HUES48 (cell line): ENCODE measurements around the gene GSTM5.

ENCODE experiments used
- H3K27ac ChIP-seq: one replicate; pipeline ENCODE4 v1.7.0; 2013; ENCODE audit warnings: low read depth, low read length, inconsistent platforms
- H3K27me3 ChIP-seq: 2 replicates; pipeline ENCODE4 v1.6.1; 2013; ENCODE audit warnings: mild to moderate bottlenecking, low read length; ENCODE audit not compliant: control insufficient read depth, insufficient read depth
- H3K36me3 ChIP-seq: 2 replicates; pipeline ENCODE4 v1.6.1; 2013; ENCODE audit warnings: low read length; ENCODE audit not compliant: control insufficient read depth, insufficient read depth
- H3K4me1 ChIP-seq: 2 replicates; pipeline ENCODE4 v1.6.1; 2013; ENCODE audit warnings: mild to moderate bottlenecking, low read length; ENCODE audit not compliant: control insufficient read depth, insufficient read depth
- H3K4me3 ChIP-seq: 2 replicates; pipeline ENCODE4 v1.5.1; 2013; ENCODE audit warnings: mild to moderate bottlenecking, low read depth, low read length
- H3K9ac ChIP-seq: 2 replicates; pipeline ENCODE4 v1.6.1; 2013; ENCODE audit warnings: mild to moderate bottlenecking, low read depth, low read length, moderate library complexity
- H3K9me3 ChIP-seq: 2 replicates; pipeline ENCODE4 v1.6.1; 2013; ENCODE audit warnings: low read length; ENCODE audit not compliant: control insufficient read depth, insufficient read depth

The GSTM5 gene

GRCh38 chr1:109717729-109718128 is 5.7 kb downstream of the GSTM5 start:
- no peaks in the 10 kb centered on the region for H3K27me3 ChIP-seq
- H3K4me3 ChIP-seq: no peak overlapping the region
- H3K9ac ChIP-seq: no peak overlapping the region
- no peak overlapping the region for H3K27ac ChIP-seq
- H3K36me3 ChIP-seq: no peaks in the 10 kb centered on the region
- H3K4me1 ChIP-seq: no peaks in the 10 kb centered on the region
- no peaks in the 10 kb centered on the region for H3K9me3 ChIP-seq

GRCh38 chr1:109718495-109718894 is 6.4 kb downstream of the GSTM5 start:
- H3K9me3 ChIP-seq: no peaks in the 10 kb centered on the region

GRCh38 chr1:109719337-109719837 is 7.3 kb downstream of the GSTM5 start:
- no peak overlapping the region for H3K9ac ChIP-seq
- no peaks in the 10 kb centered on the region for H3K4me1 ChIP-seq
- H3K27ac ChIP-seq: no peak overlapping the region
- no peaks in the 10 kb centered on the region for H3K9me3 ChIP-seq
- no peaks in the 10 kb centered on the region for H3K36me3 ChIP-seq
- H3K27me3 ChIP-seq: no peaks in the 10 kb centered on the region
- no peak overlapping the region for H3K4me3 ChIP-seq

More at GRCh38 chr1:109718495-109718894, 6.4 kb downstream of the GSTM5 start:
- Histone ChIP-seq H3K4me1 (no peaks in the 10 kb centered on the region), H3K4me3 (no peak overlapping the region), H3K27ac (no peak overlapping the region), H3K27me3 (no peaks in the 10 kb centered on the region), H3K9ac (no peak overlapping the region), H3K36me3 (no peaks in the 10 kb centered on the region)

- Histone ChIP-seq H3K27ac (no peak overlapping the region), H3K9me3 (no peaks in the 10 kb centered on the region), H3K27me3 (no peaks in the 10 kb centered on the region), H3K9ac (no peak overlapping the region), H3K36me3 (no peaks in the 10 kb centered on the region), H3K4me3 (no peak overlapping the region), H3K4me1 (no peaks in the 10 kb centered on the region)
Observed at GRCh38 chr1:109721042-109721441, 9.0 kb downstream of the GSTM5 start.

GRCh38 chr1:109721971-109722370 is 9.9 kb downstream of the GSTM5 start:
- no peak overlapping the region for H3K9ac ChIP-seq
- no peak overlapping the region for H3K27ac ChIP-seq
- no peaks in the 10 kb centered on the region for H3K4me1 ChIP-seq
- no peaks in the 10 kb centered on the region for H3K27me3 ChIP-seq
- peaks cover 2% of the 10 kb centered on the region; the same call in 1 of the 2 replicates for H3K9me3 ChIP-seq
- H3K36me3 ChIP-seq: no peaks in the 10 kb centered on the region
- H3K4me3 ChIP-seq: no peak overlapping the region

- Histone ChIP-seq H3K4me1 (no peaks in the 10 kb centered on the region), H3K27me3 (no peaks in the 10 kb centered on the region), H3K27ac (no peak overlapping the region), H3K4me3 (no peak overlapping the region), H3K9ac (no peak overlapping the region), H3K9me3 (peaks cover 2% of the 10 kb centered on the region; the same call in 1 of the 2 replicates), H3K36me3 (no peaks in the 10 kb centered on the region)
Observed at GRCh38 chr1:109722908-109723691, 11.0 kb downstream of the GSTM5 start.

GRCh38 chr1:109724933-109725332 is 12.9 kb downstream of the GSTM5 start:
- Histone ChIP-seq H3K4me1 (no peaks in the 10 kb centered on the region), H3K4me3 (no peak overlapping the region), H3K9ac (no peak overlapping the region), H3K9me3 (peaks cover 2% of the 10 kb centered on the region; the same call in 1 of the 2 replicates), H3K27me3 (no peaks in the 10 kb centered on the region), H3K36me3 (no peaks in the 10 kb centered on the region), H3K27ac (no peak overlapping the region)

GRCh38 chr1:109725510-109725909 is 13.5 kb downstream of the GSTM5 start:
- no peak overlapping the region for H3K27ac ChIP-seq

GRCh38 chr1:109726007-109726406 is 14.0 kb downstream of the GSTM5 start:
- Histone ChIP-seq H3K4me3 (no peak overlapping the region), H3K4me1 (no peaks in the 10 kb centered on the region), H3K27me3 (no peaks in the 10 kb centered on the region), H3K27ac (no peak overlapping the region), H3K9me3 (peaks cover 2% of the 10 kb centered on the region; the same call in 1 of the 2 replicates), H3K36me3 (no peaks in the 10 kb centered on the region), H3K9ac (no peak overlapping the region)

More at GRCh38 chr1:109725510-109725909, 13.5 kb downstream of the GSTM5 start:
- H3K4me1 ChIP-seq: no peaks in the 10 kb centered on the region
- peaks cover 2% of the 10 kb centered on the region; the same call in 1 of the 2 replicates for H3K9me3 ChIP-seq
- H3K36me3 ChIP-seq: no peaks in the 10 kb centered on the region
- H3K27me3 ChIP-seq: no peaks in the 10 kb centered on the region
- H3K9ac ChIP-seq: no peak overlapping the region
- H3K4me3 ChIP-seq: no peak overlapping the region

- H3K4me3 ChIP-seq: no peak overlapping the region
- no peaks in the 10 kb centered on the region for H3K36me3 ChIP-seq
- no peaks in the 10 kb centered on the region for H3K27me3 ChIP-seq
- H3K4me1 ChIP-seq: no peaks in the 10 kb centered on the region
- H3K9ac ChIP-seq: no peak overlapping the region
- peaks cover 2% of the 10 kb centered on the region; the same call in 1 of the 2 replicates for H3K9me3 ChIP-seq
- no peak overlapping the region for H3K27ac ChIP-seq
Observed at GRCh38 chr1:109726728-109727373, 14.8 kb downstream of the GSTM5 start.

GRCh38 chr1:109728870-109729269 is 16.8 kb downstream of the GSTM5 start:
- Histone ChIP-seq H3K4me3 (no peak overlapping the region), H3K27ac (no peak overlapping the region)

More at GRCh38 chr1:109728870-109729269, 16.8 kb downstream of the GSTM5 start:
- no peaks in the 10 kb centered on the region for H3K27me3 ChIP-seq
- H3K9ac ChIP-seq: no peak overlapping the region
- no peaks in the 10 kb centered on the region for H3K36me3 ChIP-seq
- peaks cover 2% of the 10 kb centered on the region; the same call in 1 of the 2 replicates for H3K9me3 ChIP-seq
- H3K4me1 ChIP-seq: no peaks in the 10 kb centered on the region
